Spleen (tissue), 11 donors: ENCODE data around the gene GNB1. TPM values are rescaled to one million over a fixed set of nuclear protein-coding genes. Genes with fewer than 3 reads are reported as not detected.
A peak's percentile ranks its signal among the peaks of the same experiment; 100 is the strongest.

Experiments
- DNase-seq: peaks from one replicate; pipeline ENCODE4 v3.0.0-alpha.2; 2020
- H3K27ac ChIP-seq, 8 donors: fragments of 200-600 bp; sonication (generic) in 7 of 8; 1 replicate in 4 of 8; 2 replicates in 4 of 8; pipeline versions ENCODE4 v1.5.0 to v1.8.0; 2016 to 2021; ENCODE audit warnings: inconsistent platforms in 4 of 8, mild to moderate bottlenecking in 4 of 8, moderate library complexity in 1 of 8
- H3K27me3 ChIP-seq, 7 donors: fragments of 200-600 bp; sonication (generic) in 6 of 7; replicated peaks in 1 of 7; 1 replicate in 4 of 7; 2 replicates in 3 of 7; pipeline versions ENCODE4 v1.5.0 to v1.8.0; 2016 to 2021; ENCODE audit warnings: inconsistent platforms in 3 of 7, mild to moderate bottlenecking in 1 of 7
- H3K36me3 ChIP-seq, 6 donors: fragments of 200-600 bp; sonication (generic) in 5 of 6; 1 replicate in 4 of 6; 2 replicates in 2 of 6; pipeline versions ENCODE4 v1.5.0 to v1.8.0; 2016 to 2021; ENCODE audit warnings: inconsistent platforms in 2 of 6
- H3K4me1 ChIP-seq, 6 donors: fragments of 200-600 bp; sonication (generic) in 5 of 6; 1 replicate in 3 of 6; 2 replicates in 3 of 6; pipeline versions ENCODE4 v1.5.0 to v1.8.0; 2016 to 2021; ENCODE audit warnings: inconsistent platforms in 3 of 6
- H3K4me3 ChIP-seq, 8 donors: fragments of 200-600 bp; sonication (generic) in 7 of 8; 1 replicate in 4 of 8; 2 replicates in 4 of 8; pipeline versions ENCODE4 v1.5.0 to v1.8.0; 2016 to 2021; ENCODE audit warnings: inconsistent platforms in 4 of 8, mild to moderate bottlenecking in 4 of 8, moderate library complexity in 2 of 8
- H3K9me3 ChIP-seq, 8 donors: fragments of 200-600 bp; sonication (generic) in 7 of 8; 1 replicate in 4 of 8; 2 replicates in 4 of 8; pipeline versions ENCODE4 v1.5.0 to v1.8.0; 2016 to 2021; ENCODE audit warnings: inconsistent platforms in 4 of 8
- POLR2A ChIP-seq, 3 donors: fragments of 450-650 bp; IDR thresholded peaks; one replicate each; pipeline ENCODE4 v1.5.1; 2017; ENCODE audit warnings: antibody characterized with exemption in 3 of 3, mild to moderate bottlenecking in 1 of 3
- POLR2AphosphoS5 ChIP-seq, 3 donors: sonication (generic); formaldehyde crosslinking; IDR thresholded peaks; one replicate each; pipeline ENCODE4 v1.5.1; 2017; ENCODE audit warnings: antibody characterized with exemption in 3 of 3
- WGBS, 5 donors: extraction: QIAGEN DNeasy Blood & Tissue Kit in 3 of 5; methylation state at CpG; one replicate each; pipeline versions ENCODE4 v1.1.5 to v1.1.7; 2013 to 2018; 5-methylcytosine and 5-hydroxymethylcytosine counted together
- intact Hi-C: fragments of 100-400 bp; cut with DNase I; formaldehyde crosslinking; loops from one replicate; pipeline ENCODE4 v1.15.0; 2023; ENCODE audit warnings: low total_unique reads
- polyA plus RNA-seq, 3 donors: library from polyadenylated mRNA; stranded (reverse); fragments of 200-250 nt; gene quantifications; one replicate each; pipeline ENCODE4 v1.2.1, GENCODE V29; 2013
- total RNA-seq, 7 donors: library from RNA; depleted of rRNA in 3 of 7; stranded (reverse); fragments of >200 nt in 3 of 7; fragmentation: NEBNext Ultra II Directional in 4 of 7; extraction: Animal tissue kit (Norgen Biotek cat#: 25700) in 4 of 7; gene quantifications; one replicate each; pipeline versions ENCODE4 v1.1.0 to v1.2.1, GENCODE V29; 2016 to 2021
- TF ChIP-seq, protein P1 (sequence below), 11 experiments: fragments of 200-600 bp in 7 of 11; fragments of 450-650 bp in 4 of 11; sonication (generic) in 4 of 11; IDR thresholded peaks in 8 of 11; conservative IDR thresholded peaks in 3 of 11; 1 replicate in 7 of 11; 2 replicates in 4 of 11; pipeline versions ENCODE4 v1.4.0 to v1.8.0; 2016 to 2021; ENCODE audit warnings: antibody characterized with exemption in 11 of 11, inconsistent platforms in 4 of 11, mild to moderate bottlenecking in 1 of 11
- donor health status: healthy with polysubstance abuse.
- donor health status: DM: no; HTN: no; CAD: no; lungs with moderate emphysema.
- donor health status: DM: no; HTN: no; CAD: no.
- donor health status: Bipolar disorder and iron deficiency.
- donor health status: healthy.
- donor health status: DM: no; HTN: no; CAD: no.
- donor health status: DM: yes; HTN: yes; CAD: no.

Gene GNB1
- total and polyA plus RNA-seq, 10 donors, result 76.0 to 304 (median 214) TPM

DNA sequence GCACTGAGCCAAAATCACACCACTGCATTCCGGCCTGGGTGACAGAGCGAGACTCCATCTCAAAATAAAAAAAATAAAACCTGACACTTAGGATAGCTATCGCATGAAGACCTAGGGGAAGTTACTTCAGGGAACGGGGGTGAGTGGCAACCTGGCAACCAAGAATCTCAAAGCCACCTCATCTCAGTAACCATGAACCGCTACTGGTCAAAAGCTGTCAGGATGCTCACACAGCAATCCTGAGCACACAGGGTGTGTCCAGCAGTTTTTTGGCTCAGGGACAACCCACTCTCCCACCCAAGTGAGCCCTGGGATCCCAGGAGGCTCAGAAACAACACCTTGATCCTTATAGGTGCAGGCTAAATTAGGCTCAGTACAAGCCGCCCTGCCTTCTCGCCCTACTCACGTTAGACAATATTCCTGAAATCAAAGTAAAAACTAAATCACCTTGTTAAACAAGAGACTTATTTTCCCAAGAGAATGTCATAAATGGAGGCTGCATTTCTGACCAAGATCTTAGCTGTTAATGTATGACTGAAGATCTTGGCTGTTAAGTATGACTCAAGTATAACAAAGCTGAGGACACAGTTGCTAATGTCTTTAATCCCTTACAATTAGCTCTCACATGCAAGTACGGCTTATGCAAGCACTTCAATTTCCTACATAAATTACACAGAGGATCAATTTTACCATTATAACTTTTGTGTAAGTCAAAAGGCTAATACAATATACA lies 64.4 kb downstream of the GNB1 start:
- WGBS, 5 donors, result 87 to 94% (median 92%) methylated on average over 9 of the region's 9 CpGs
- H3K27me3 ChIP-seq, result no peaks in the 10 kb centered on the region
- peaks cover 0 to 53% (median 23%) of the 10 kb centered on the region in 6 donors for H3K4me1 ChIP-seq
- H3K4me3 ChIP-seq, result no peak overlapping the region
- H3K36me3 ChIP-seq, result peaks cover 0 to 82% (median 36%) of the 10 kb centered on the region in 6 donors
- intact Hi-C loops, result no loop called here
- peak; percentile 11 for DNase-seq
- no peaks in the 10 kb centered on the region for H3K9me3 ChIP-seq
- H3K27ac ChIP-seq, result peak overlapping the region in 1 of 8 donors; percentile 7
- TF ChIP-seq POLR2AphosphoS5 (IDR thresholded peaks at IDR 0.05) (no peak), POLR2A (IDR thresholded peaks at IDR 0.05) (no peak)
- TF ChIP-seq, protein P1, sequence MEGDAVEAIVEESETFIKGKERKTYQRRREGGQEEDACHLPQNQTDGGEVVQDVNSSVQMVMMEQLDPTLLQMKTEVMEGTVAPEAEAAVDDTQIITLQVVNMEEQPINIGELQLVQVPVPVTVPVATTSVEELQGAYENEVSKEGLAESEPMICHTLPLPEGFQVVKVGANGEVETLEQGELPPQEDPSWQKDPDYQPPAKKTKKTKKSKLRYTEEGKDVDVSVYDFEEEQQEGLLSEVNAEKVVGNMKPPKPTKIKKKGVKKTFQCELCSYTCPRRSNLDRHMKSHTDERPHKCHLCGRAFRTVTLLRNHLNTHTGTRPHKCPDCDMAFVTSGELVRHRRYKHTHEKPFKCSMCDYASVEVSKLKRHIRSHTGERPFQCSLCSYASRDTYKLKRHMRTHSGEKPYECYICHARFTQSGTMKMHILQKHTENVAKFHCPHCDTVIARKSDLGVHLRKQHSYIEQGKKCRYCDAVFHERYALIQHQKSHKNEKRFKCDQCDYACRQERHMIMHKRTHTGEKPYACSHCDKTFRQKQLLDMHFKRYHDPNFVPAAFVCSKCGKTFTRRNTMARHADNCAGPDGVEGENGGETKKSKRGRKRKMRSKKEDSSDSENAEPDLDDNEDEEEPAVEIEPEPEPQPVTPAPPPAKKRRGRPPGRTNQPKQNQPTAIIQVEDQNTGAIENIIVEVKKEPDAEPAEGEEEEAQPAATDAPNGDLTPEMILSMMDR (IDR thresholded peaks at IDR 0.05 in 8 of 11, conservative IDR thresholded peaks at IDR 0.05 in 3 of 11), result no peak

- Histone ChIP-seq H3K4me1 (peaks cover 0 to 62% (median 23%) of the 10 kb centered on the region in 6 donors), H3K27ac (peak overlapping the region in 1 of 8 donors; percentile 3), H3K36me3 (peaks cover 0 to 81% (median 45%) of the 10 kb centered on the region in 6 donors), H3K9me3 (no peaks in the 10 kb centered on the region), H3K4me3 (no peak overlapping the region), H3K27me3 (no peaks in the 10 kb centered on the region)
- no peak for DNase-seq
- WGBS, 5 donors, result 80 to 96% (median 88%) methylated on average over 5 of the region's 5 CpGs
- intact Hi-C loops, result no loop called here
- TF ChIP-seq, protein P1 (IDR thresholded peaks at IDR 0.05 in 8 of 11, conservative IDR thresholded peaks at IDR 0.05 in 3 of 11), result no peak
- TF ChIP-seq POLR2A (IDR thresholded peaks at IDR 0.05), result no peak
- TF ChIP-seq POLR2AphosphoS5 (IDR thresholded peaks at IDR 0.05), result no peak
Observed at GRCh38 chr1:1825217-1825616, 65.7 kb downstream of the GNB1 start.

GRCh38 chr1:1819762-1820161 lies 71.1 kb downstream of the GNB1 start:
- Histone ChIP-seq H3K36me3 (peaks cover 0 to 99% (median 66%) of the 10 kb centered on the region in 6 donors), H3K4me1 (peaks cover 0 to 37% (median 6%) of the 10 kb centered on the region in 6 donors), H3K27ac (no peak overlapping the region), H3K27me3 (no peaks in the 10 kb centered on the region), H3K9me3 (no peaks in the 10 kb centered on the region), H3K4me3 (no peak overlapping the region)
- TF ChIP-seq, protein P1 (IDR thresholded peaks at IDR 0.05 in 8 of 11, conservative IDR thresholded peaks at IDR 0.05 in 3 of 11), result no peak
- no peak for TF ChIP-seq POLR2A (IDR thresholded peaks at IDR 0.05)
- TF ChIP-seq POLR2AphosphoS5 (IDR thresholded peaks at IDR 0.05), result no peak
- DNase-seq, result peak; percentile 25
- 92 to 97% (median 96%) methylated on average over 6 of the region's 6 CpGs for WGBS, 5 donors
- intact Hi-C loops, result no loop called here

DNA sequence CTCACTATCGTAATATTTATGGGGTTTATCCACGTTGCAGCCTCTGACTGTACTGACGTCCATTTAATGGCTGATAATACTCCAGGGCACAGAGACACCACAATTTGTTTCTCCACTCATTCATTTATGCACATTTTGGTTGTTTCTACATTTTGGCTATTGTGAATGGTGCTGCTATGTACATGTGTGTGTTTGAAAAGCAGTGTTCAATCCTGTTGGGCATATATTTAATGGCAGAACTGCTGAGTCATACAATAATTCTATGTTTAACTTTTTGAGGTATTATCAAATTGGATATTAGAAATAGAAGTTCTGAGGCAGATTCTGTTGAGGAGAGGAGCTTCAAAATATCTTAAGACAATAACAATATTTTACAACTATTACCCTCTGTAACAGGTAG lies 73.7 kb downstream of the GNB1 start:
- no peak overlapping the region for H3K4me3 ChIP-seq
- H3K27me3 ChIP-seq, result no peaks in the 10 kb centered on the region
- H3K27ac ChIP-seq, result no peak overlapping the region
- no peak for DNase-seq
- peaks cover 0 to 25% (median 6%) of the 10 kb centered on the region in 6 donors for H3K4me1 ChIP-seq
- TF ChIP-seq POLR2A (IDR thresholded peaks at IDR 0.05) (no peak), POLR2AphosphoS5 (IDR thresholded peaks at IDR 0.05) (no peak)
- TF ChIP-seq, protein P1 (IDR thresholded peaks at IDR 0.05 in 8 of 11, conservative IDR thresholded peaks at IDR 0.05 in 3 of 11), result no peak
- H3K36me3 ChIP-seq, result peaks cover 0 to 99% (median 69%) of the 10 kb centered on the region in 6 donors
- intact Hi-C loops, result no loop called here
- WGBS, 5 donors, result 84 to 92% (median 86%) methylated on average over 3 of the region's 3 CpGs
- H3K9me3 ChIP-seq, result no peaks in the 10 kb centered on the region
